Measurements from ENCODE around the gene CCDC60.

Gene CCDC60, protein sequence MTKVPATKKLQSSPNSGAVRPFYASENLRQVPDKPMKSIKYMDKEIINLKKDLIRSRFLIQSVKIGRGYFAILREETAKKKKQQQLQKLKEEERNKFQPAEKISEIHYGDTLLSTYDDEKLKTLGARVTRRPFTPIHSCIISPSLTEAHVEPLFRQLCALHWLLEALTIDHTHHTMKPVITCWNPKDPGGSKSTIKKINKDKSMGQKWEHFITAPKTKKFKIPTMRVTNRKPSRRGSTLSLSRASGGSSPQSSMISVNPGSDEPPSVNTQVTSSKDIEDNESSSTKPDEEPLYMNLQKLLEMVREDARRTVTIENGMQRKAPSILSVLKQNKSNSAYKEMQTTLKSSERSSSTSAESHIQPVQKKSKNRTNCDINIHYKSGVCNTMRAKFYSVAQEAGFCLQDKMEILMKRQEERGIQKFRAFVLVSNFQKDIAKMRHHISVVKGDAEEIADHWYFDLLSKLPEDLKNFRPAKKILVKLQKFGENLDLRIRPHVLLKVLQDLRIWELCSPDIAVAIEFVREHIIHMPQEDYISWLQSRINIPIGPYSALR

DNA sequence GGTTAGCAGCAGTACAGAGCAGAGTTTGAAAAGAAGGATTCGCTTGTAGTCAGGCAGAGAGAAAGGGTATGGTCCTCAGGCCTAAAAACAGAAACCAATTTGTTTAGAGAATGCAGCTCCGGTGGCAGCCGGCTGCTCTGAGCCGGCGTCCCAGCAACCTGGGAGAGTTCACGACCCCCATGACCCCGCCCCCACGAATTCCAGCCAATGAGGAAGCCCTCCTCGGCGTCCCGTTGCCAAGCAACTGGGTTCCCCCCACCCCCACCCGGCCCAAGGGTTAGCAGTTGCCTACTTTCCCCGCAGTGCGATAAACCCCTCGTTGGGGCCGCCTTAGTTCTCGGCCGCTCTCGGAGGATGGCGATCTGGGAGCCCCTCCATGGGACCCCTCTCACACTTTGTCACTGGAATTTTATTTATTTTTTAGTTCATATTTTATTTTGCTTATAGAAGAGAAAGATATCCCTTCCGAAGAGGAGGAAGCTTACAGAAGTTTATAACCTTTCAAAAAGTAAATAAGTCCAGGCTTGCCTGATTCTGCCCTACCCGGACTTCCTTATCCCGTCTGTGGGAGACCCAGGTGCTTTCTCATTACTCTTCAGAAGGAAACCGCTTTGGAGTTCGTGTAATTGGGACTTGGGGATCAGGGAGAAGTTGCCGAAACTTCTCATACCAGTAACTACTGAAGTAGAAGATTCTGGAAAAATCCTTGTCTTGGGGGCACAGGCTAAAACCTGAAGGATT, at the start of gene CCDC60:
TSS of gene CCDC60 (plus strand) at position 300 of the 741 bp plus-strand sequence. CDS start 448 bp downstream, outside the sequence.
- no peak for DNase-seq (ENCODE audit: low read depth, low spot score)

DNA sequence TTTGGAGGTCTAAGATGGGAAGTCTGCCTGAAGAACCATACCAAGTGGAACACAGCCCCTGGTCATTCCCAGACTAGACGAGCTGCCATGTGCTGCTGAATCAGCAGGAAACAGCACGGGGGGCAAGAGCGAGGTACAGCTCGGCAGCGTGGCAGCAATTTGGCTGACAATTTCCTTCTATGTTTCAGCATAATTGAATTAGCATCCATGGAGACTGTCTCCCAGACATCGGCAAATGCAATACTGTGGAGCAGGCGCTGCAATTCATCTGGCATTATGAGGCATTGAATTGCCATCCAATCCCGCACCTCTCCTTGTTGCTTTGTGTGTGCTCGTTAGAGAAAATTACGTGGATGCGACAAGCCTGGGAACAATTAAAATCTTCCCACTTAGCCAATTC, 46.0 kb upstream of the CCDC60 start:
- DNase-seq (ENCODE audit: low read depth, low spot score), result no peak

DNA sequence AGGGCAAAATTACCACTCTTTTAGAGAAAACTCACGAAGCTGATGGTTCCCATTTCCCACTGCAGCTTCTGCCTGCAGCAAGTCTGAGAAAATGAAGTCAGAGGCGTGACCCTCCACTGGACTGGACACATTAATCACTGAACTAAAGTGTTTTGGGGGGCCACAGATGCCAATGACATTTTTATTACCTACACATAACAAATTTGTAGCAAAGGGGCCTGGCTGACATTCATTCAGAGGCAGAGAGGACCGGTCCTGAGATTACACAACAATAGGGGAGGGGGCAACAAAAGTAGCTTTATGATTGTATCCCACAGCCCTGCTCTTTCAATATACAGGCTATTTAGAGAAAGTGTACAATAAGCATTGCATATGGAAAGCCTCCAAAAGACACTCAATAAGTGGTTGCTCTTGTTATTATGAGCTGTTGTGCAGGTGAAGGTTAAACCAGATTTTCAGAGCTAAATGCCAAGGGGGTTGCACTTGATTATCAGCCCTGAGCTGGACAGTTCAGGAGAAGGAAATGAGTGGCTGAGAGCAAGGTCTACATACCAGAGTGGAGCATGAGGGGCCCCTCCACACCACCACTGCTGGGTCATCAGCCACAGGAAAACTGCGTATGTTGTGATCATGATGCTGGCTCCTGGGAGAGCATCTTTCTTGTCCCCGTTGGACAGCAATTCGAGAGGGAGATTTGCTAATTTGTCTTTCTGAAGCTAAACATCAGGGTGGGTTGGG, 41.5 kb upstream of the CCDC60 start:
- no peak for DNase-seq (ENCODE audit: low read depth, low spot score)

DNA sequence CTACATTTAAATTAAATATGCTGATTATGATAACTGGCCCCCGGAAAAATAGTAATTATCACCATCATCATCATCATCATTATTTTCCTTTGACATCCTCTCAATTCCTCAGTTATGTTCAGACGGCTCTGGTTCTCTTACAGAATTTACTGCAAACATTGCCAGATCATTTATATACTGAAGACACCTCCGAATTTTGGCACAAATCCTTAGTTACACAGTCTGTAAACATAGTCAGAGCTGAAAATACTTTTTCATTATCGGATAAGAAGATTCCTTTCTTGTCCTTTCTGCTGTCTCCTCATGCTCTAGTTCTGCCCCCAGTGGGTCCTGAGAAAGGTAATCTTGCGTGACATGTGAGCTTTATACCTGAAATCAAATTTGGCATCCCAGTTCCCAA, 40.3 kb upstream of the CCDC60 start:
- DNase-seq (ENCODE audit: low read depth, low spot score), result no peak

DNA sequence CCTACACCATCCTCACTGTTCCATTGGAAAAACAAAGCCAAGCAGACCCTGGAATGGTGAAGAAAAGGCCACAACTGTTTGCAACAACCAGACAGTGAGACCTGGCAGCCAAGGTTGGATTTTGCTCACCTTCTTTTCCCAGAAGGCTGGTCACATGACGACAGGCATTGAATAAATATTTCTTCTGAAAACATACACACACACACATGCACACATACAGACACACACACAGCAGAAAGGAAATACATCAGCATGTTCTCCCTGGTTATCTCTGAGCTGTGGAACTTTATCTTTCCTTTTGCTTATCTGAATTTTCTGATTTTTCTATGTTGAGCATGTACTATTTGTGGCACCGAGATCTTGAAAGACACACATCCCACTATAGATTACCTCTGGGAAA, 38.0 kb upstream of the CCDC60 start:
- no peak for DNase-seq (ENCODE audit: low read depth, low spot score)

DNA sequence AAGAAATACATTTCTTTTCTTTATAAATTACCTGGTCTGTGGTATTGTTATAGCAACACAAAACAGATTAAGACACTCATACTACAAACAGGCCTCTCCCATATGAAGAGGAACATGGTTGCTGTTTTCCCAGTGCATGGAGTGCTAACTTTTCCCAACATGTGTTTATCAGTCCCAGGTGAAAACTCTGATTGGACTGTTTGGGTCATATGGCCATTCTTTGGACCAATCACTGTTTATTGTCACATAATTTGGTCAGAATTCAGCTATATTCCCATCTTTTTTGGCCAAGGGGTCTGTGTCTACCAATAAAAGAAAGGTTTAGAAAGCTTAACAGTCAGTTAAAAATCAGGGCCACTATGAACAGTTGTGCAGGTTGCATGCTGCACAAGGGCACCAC, 35.4 kb upstream of the CCDC60 start:
- DNase-seq (ENCODE audit: low read depth, low spot score), result no peak

DNA sequence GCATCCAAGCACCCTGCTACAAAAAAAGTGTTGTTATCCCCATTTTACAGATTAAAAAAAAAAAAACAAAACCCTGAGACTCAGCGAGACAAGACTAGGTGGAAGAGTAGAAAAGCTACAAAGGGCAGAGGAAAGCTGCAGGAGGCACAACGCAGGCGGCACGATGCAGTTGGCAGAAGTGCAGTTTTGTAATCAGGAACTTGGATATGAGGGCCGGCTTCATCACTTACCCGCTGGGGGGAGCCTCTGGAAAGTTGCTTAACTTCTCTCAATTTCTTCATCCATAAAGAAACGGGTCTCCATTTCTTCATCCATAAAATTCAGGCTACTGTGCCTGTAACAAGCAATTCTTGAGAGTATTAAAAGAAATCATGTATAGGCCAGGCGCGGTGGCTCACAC, 33.1 kb upstream of the CCDC60 start:
- no peak for DNase-seq (ENCODE audit: low read depth, low spot score)

DNA sequence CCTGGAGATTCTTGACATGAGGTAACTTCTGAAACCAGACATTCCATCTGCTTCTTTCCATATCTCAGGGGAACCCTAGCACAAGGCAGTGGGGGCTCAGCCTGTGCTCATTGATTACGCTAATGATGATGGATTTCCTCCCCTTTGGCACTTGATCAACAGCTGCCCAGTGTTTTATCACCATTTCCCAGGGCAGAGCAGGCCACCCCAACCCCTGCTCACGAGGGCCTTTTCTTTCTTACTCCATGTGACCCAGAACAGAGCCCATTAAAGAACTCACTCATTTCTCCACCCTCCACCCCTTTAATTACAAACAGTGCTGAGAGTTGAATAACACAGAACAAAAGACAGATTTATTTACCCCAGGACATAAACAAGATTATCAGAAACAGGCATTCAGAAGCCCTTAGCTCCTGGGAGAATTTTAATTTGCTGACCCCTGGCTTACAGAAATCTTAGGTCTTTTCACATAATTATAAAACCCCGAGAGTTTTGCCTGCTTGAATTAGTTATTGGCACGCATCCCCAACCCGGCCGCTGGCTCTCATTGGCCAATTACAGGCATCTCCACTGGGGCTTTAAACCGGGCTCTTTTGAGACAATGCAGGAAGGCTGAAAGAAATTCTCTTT, 32.0 kb upstream of the CCDC60 start:
- no peak for DNase-seq (ENCODE audit: low read depth, low spot score)

DNA sequence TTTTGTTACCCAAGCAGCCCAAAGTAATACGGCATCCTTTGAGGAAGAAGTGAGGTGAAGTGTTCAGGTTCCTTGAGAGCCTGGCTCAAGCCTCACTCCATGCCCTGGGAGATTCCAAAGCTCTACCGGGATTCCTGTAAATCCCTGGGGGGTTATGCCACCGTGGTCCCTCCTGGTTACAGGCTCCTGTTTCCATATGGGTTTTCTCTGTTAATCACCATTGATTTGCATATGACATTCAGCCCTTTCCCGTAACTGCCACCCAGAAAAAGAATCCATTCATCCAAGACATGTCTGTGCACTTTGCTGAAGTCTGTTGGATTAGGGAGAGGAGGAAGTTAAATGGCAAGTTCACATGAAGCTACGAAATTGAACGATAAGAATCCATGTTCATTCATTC, 27.9 kb upstream of the CCDC60 start:
- DNase-seq (ENCODE audit: low read depth, low spot score), result no peak

DNA sequence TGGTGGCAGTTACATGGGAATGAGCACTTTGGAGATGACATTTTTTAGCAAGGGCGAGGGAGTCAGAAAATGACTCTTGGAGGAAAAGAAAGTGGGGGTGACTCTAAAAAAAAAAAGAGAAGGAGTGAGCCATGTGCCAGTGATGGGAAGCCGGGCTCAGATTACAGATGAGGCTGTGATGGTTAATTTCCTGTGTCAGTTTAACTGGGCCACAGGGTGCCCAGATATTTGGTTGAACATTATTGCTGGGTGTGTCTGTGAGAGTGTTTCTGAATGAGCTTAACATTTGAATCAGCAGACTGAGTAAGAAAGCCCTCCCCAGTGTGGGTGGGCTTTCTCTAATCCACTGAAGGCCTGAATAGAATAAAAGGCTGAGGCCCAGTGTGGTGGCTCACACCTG, 26.8 kb upstream of the CCDC60 start:
- DNase-seq (ENCODE audit: low read depth, low spot score), result no peak

DNA sequence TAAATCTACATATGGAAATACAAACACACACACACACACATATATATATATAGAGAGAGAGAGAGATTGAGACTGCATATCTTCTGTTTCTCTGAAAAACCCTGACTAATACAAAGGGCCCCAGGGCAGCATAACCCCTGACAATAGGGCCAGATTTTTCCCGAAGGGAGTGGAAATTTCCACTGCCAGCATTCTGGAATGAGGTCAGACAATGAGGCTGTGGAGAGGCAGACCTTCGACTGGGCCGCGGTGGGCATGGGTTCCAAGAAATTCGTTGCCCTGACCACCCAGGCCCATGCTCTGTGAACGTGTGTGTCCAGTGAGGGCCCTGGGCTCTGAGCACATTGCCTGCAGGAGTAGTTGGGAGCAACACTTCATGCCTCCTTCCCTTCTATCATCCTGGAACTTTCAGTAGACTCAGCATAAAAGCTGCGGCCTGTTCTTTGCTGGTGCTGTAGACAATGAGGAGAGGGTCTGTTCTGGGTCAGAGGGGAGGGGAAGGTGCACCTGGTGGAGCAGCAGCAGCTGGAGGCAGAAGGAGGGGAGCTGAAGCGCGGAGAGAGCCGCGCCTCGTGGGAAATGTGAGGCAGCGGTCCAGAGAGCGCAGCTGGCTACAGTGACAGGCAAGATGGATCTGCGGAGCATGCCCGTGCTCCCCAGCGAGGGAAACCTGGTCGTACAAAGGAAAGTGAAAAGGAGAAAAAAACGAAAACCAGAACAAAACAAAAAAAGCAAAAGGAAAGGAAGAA, 25.6 kb upstream of the CCDC60 start:
- DNase-seq (ENCODE audit: low read depth, low spot score), result no peak

DNA sequence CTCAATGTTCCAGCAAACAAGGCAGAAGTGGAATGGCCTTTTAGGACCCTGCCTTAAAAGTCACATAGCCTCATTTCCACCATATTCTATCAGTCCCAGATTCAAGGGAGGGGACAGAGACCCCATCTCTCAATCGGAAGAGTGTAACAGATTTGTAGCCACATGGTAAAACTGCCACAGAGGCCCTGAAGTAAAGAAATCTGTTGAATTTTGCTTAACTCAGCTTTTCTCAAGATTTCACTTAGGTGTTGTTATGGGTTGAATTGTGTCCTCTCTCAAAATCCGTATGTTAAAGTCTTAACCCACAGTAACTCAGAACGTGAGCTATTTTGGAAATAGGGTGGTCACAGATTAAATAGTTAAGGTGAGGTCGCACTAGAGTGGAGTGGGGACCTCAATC, 22.7 kb upstream of the CCDC60 start:
- DNase-seq (ENCODE audit: low read depth, low spot score), result no peak

DNA sequence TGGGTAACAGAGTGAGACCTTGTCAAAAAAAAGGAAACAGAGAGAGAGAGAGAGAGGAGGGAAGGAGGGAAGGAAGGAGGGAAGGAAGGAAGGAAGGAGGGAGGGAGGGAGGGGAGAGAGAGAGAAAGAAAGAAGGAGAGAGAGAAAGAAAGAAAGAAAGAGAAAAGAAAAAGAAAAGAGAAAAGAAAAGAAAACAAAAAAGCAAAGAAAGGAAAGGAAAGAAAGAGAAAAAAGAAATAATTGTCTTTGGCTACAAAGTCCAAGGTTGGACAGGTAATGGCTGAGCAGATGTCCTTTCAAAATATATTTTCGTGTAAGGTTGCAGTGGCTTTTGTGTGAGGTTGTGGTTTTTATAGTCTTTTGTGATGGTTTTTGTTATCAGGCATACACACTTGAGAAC, 21.6 kb upstream of the CCDC60 start:
- DNase-seq (ENCODE audit: low read depth, low spot score), result no peak

DNA sequence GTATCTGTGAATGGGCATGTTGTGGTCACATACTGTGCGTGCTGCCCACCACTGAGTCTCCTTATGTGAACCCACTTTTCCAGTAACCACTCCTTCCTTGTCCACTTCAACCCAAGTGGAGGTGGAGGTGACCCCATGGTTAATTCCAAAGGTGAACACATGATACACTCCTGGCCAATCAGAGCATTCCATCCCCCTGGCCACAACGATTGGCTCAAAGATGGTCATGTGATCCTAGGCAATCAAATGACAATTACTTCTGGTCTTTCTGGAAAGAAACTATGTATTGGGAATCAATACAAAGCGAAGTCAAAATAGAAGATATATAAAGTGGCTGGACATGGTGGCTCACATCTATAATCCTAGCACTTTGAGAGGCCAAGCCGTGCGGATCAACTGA, 20.2 kb upstream of the CCDC60 start:
- no peak for DNase-seq (ENCODE audit: low read depth, low spot score)

DNA sequence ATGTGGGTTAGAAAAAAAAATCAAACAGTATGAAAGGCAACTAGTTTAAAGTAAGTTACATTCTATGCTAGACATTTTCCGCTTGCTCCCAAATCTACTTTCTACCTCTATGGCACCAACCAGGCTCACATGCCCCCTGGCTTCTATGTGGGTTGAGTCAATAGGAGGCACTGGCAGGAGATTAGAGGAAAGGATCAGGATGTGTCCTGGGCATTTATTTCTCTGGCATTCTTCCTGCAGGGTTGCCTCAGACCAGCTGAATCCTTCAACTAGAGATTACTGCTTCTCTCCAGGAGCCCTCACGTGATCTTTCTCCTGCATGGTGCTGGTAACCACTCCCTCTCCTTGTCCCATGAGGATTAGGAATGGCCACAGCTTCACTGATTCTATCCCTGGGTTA, 14.9 kb upstream of the CCDC60 start:
- no peak for DNase-seq (ENCODE audit: low read depth, low spot score)

DNA sequence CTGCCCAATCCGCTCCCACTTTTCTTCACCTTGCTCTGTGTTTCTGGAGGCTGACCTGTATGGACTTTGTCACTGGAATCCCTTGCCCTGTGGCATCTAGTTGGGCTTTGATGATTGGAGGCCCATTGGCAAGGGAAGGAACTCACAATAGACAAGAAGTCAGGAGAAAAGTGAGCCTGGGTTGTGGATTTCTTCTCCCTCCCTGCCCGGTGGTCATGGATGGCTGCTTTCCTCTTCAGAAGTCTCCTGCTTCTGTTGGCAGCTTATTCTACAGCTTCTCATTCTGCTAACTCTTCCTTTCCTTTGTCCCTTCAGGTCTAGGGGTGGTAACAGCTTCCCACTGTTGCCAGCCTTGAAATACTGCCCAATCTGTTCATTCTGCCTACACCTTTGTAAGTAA, 13.9 kb upstream of the CCDC60 start:
- DNase-seq (ENCODE audit: low read depth, low spot score), result no peak

DNA sequence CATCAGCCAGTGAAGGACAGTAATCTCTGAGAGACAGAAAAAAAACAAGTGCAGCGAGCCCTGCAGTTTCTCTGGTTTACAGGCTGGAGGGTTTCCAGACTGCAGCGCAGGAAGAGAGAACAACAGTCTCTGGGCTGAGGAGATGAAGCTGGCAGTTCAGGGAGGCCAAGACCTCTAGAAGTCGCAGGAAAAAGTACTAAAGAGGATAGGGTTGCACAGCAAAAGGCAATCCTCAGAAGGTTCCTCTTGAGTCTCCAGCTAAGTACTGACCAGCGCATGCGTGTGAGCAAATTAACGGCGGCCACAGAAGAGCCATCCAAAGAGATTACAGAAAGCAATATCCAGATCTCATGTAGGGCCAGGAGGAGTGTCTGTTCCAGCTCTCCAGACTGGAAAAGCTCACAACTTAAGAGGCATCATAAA, 12.2 kb upstream of the CCDC60 start:
- DNase-seq (ENCODE audit: low read depth, low spot score), result no peak

DNA sequence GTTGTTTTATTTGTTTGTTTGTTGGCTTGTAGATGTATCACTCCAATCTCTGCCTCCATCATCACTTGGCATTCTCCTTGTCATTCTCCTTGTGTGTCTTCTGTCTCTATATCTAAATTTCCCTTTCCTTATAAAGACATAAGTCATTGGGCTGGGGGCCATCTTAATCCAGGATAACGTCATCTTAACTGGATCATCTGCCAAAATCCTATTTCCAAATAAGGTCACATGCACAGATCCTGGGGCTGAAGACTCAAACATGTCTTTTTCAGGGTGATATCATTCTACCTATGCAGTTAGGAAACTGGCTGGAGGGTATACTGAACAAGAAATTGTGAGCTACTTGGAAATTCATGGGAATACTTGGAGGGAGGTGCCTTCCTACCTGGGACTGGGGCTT, 8.7 kb upstream of the CCDC60 start:
- no peak for DNase-seq (ENCODE audit: low read depth, low spot score)

DNA sequence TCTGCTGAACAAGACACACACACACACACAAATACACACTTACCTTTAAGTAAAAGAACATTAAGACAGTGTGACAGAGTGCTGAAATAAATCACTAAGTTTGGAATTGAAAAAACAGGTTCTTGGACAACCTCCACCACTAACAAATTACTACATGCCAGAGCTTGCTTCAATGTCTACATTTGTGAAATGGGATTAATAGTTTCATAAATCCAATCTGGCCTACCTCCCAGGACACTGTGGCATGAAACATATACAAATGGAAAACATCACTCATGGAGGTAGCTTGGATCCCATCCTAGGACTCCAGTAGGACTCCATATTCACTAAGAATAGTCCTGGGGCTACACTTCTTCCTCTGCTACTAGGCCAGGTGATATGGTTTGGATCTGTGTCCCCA, 8.2 kb upstream of the CCDC60 start:
- no peak for DNase-seq (ENCODE audit: low read depth, low spot score)

DNA sequence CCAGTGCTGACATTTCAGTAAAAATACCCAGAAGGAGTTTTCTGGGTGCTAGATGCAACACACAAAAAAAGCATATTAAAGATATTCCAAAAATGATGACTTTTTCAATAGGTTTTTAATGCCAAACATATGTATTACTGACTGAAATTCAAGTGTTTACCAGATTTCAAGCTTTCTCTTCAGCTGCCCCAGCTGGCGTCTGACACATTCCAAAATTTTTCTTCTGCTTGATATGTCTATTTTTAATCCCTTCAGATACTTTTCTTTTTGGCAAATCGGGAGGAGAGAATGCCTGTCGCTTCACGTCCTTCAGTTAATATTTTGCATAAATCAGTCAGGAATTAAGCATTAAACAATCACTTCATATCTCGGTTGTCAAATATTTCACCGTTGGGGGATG, 7.1 kb upstream of the CCDC60 start:
- DNase-seq (ENCODE audit: low read depth, low spot score), result no peak

DNA sequence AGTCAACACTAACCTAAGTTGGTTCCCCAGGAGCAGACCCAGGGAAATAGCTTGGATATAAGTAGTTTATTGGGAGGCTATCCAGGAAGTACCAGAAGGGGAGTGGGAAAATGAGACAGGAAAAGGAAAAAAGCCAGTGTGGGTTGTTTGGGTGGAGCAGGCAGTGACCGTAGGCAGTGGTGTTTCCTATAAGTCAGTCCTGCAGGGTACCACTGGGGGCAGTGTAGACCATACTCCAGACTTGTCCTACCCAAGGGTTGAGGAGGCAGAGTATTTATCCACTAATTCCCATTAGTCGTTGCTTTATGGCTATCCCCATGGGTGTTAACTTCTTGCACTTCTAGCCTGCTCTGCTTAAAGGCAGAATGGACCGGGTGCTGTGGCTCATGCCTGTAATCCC, 6.4 kb upstream of the CCDC60 start:
- DNase-seq (ENCODE audit: low read depth, low spot score), result no peak
